Endothelial cell of coronary artery (primary cell): ENCODE measurements around the gene NRIP3. TPM values are rescaled to one million over a fixed set of nuclear protein-coding genes. Genes with fewer than 3 reads are reported as not detected.

ENCODE experiments used
- total RNA-seq: library from RNA; depleted of rRNA; stranded (reverse); fragments of >200 nt; gene quantifications from 2 replicates; pipeline ENCODE4 v1.2.3, GENCODE V29; 2014

Gene NRIP3
- total RNA-seq, result 2.5 and 12.0 TPM in 2 replicates

GRCh38 chr11:9003573-9004182 lies at the start of gene NRIP3:
NRIP3 (minus strand) TSS chr11:9004001; CDS start chr11:9003935, 66 bp downstream.

GRCh38 chr11:8964324-8965320 lies 39.2 kb downstream of the NRIP3 start, which contains the start of gene TMEM9B:
TMEM9B (minus strand) TSS chr11:8964442; CDS start chr11:8964313, 129 bp downstream.

GRCh38 chr11:8942518-8943066 lies 61.2 kb downstream of the NRIP3 start, which contains the start of gene ASCL3:
ASCL3 (minus strand) TSS chr11:8943016; CDS start chr11:8938161, 4,855 bp downstream.

DNA sequence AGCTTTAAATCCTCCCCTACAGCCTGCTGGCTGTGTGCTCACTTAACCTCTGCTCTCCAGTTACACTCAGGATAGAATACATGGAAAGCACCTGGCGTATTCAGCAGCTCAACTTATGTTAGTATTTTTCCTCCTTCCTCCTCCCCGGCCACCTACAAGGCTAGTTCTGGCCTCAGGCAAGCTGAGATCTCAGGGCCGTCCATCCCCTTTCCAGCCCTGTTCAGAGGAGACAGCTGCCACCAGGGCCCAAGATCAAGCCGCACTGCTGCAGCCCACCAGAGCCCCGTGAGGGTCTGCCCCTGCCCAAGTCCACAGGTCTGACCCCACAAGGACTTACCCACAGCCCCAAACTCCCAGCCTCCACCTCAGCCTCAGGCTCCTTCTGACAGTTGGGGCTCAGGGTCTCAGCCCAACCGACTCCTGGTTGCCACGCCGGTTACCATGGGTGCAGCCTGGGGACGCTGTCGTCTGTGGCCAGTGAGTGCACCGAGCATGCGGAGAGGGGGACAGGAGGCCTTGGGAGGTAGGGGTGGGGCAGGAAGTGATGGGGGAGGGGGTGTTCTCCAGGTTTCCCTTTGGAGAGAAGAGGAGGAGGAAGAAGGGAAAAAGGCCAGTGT lies 71.1 kb downstream of the NRIP3 start, which contains the start of gene C11orf16:
TSS of gene C11orf16 (minus strand) at position 384 of the 617 bp plus-strand sequence. CDS start 639 bp downstream, outside the sequence.

Other genes with a start within 250 kb of the NRIP3 start
- gene AKIP1, start 92.8 kb downstream of the NRIP3 start, total RNA-seq, result 24.0 and 27.1 TPM in 2 replicates
- not detected in 2 replicates for gene C11orf16, start 71.1 kb downstream of the NRIP3 start, total RNA-seq
- gene ASCL3, start 61.0 kb downstream of the NRIP3 start, total RNA-seq, result not detected in 2 replicates
- 27.9 and 34.5 TPM in 2 replicates for gene TMEM9B, start 39.6 kb downstream of the NRIP3 start, total RNA-seq
- 0.81 and 1.2 TPM in 2 replicates for gene SCUBE2, start 87.6 kb upstream of the NRIP3 start, total RNA-seq